HepG2 (cell line): ENCODE data around the gene RDH11. TPM values are rescaled to one million over a fixed set of nuclear protein-coding genes. Genes with fewer than 3 reads are reported as not detected.

Source experiments
- MATR3 ChIP-seq: sonication (generic); formaldehyde crosslinking; IDR thresholded peaks from 2 replicates; pipeline ENCODE4 v1.4.0; 2020; ENCODE audit warnings: missing genetic modification reagents
- SNAPC2 ChIP-seq: sonication (generic); formaldehyde crosslinking; IDR thresholded peaks from 2 replicates; pipeline ENCODE4 v1.8.1; 2022; ENCODE audit warnings: mild to moderate bottlenecking, missing genetic modification reagents
- ZFP1 ChIP-seq: IDR thresholded peaks from 2 replicates; pipeline ENCODE4 v1.6.1; 2016
- ZNF30 ChIP-seq: sonication (generic); formaldehyde crosslinking; IDR thresholded peaks from 2 replicates; pipeline ENCODE4 v1.5.0; 2020; ENCODE audit warnings: mild to moderate bottlenecking, missing genetic modification reagents
- polyA plus RNA-seq, 8 experiments: library from polyadenylated mRNA; depleted of rRNA in 3 of 8; stranded (reverse) in 7 of 8; unstranded in 1 of 8; fragments of >200 nt; fragmentation: Illumina TruSeq in 4 of 8; extraction: Trizol in 4 of 8; gene quantifications; 2 replicates each; pipeline versions ENCODE4 v1.2.1 to v1.2.3, GENCODE V29; 2011 to 2016; ENCODE audit warnings: low read depth in 4 of 8, missing spikeins in 1 of 8, mixed read lengths in 1 of 8; ENCODE audit not compliant: insufficient read depth in 1 of 8
- total RNA-seq, 5 experiments: library from RNA; depleted of rRNA; stranded (reverse); fragments of >200 nt; fragmentation: Illumina TruSeq; extraction: Trizol; gene quantifications; 2 replicates each; pipeline ENCODE4 v1.2.3, GENCODE V29; 2016; ENCODE audit warnings: low read depth in 1 of 5
- TF ChIP-seq, protein P1 (sequence below), 2 experiments: sonication (generic) in 1 of 2; formaldehyde crosslinking in 1 of 2; IDR thresholded peaks; 2 replicates each; pipeline versions ENCODE4 v1.6.1 to v1.9.0; 2014 to 2022; ENCODE audit warnings: antibody characterized with exemption in 1 of 2, borderline replicate concordance in 1 of 2, inconsistent platforms in 1 of 2, low read depth in 1 of 2, missing genetic modification reagents in 1 of 2
- TF ChIP-seq, protein P2 (sequence below): sonication (generic); formaldehyde crosslinking; IDR thresholded peaks from one replicate; pipeline ENCODE4 v1.5.1; 2020; ENCODE audit warnings: mild to moderate bottlenecking, missing genetic modification reagents; ENCODE audit errors: not compliant biosample characterization
- TF ChIP-seq, protein P3 (sequence below): sonication (generic); formaldehyde crosslinking; IDR thresholded peaks from 2 replicates; pipeline ENCODE4 v1.4.0; 2020; ENCODE audit warnings: mild to moderate bottlenecking, missing genetic modification reagents
- TF ChIP-seq, protein P4 (sequence below): IDR thresholded peaks from 2 replicates; pipeline ENCODE4 v1.6.1; 2018; ENCODE audit warnings: missing genetic modification reagents, mild to moderate bottlenecking, missing compliant biosample characterization

The RDH11 gene
- total and polyA plus RNA-seq, 2 of the 13 experiments (the other 11 are each of a cell fraction or from before 2014, with no cell fraction given) = 106 to 131 TPM

DNA sequence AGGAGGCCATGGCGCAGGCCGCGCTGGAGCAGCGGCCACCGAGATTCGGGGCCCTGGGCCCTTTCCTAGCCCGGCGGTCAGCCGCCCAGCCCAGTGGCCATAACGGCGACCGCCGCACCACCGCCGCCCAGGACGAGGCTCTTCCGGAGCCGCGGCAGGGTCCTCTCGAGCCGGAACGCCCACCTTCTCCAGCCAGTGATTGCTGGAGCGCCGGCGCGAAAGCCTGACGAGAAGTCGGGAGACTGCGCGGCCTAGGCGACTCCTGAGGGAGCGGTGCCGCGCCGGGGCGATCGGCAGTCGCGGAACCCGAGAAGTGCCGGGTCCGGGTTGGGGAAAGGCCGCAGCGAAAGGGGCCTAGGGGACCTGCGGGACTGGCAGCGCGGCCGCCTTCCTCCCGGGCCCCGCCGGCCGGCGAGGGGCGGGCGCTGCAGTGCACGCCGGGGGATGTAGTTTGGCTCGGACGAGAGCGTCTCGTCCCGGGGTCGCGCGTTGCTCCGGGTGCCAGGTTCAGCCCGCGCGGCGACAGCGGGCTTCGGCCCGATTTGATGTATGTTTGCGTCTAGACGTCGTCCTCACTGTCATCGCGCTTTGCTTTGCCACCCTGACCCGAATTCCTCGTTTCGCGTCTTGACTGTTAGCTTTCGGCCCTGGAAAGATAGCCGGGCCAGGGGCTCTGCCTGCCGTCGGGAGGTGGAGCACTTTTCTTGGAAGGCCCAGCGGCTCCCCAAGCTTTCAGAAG is 20.9 kb downstream of the RDH11 start, which contains the start of gene VTI1B (continued):
- TF ChIP-seq, protein P1, sequence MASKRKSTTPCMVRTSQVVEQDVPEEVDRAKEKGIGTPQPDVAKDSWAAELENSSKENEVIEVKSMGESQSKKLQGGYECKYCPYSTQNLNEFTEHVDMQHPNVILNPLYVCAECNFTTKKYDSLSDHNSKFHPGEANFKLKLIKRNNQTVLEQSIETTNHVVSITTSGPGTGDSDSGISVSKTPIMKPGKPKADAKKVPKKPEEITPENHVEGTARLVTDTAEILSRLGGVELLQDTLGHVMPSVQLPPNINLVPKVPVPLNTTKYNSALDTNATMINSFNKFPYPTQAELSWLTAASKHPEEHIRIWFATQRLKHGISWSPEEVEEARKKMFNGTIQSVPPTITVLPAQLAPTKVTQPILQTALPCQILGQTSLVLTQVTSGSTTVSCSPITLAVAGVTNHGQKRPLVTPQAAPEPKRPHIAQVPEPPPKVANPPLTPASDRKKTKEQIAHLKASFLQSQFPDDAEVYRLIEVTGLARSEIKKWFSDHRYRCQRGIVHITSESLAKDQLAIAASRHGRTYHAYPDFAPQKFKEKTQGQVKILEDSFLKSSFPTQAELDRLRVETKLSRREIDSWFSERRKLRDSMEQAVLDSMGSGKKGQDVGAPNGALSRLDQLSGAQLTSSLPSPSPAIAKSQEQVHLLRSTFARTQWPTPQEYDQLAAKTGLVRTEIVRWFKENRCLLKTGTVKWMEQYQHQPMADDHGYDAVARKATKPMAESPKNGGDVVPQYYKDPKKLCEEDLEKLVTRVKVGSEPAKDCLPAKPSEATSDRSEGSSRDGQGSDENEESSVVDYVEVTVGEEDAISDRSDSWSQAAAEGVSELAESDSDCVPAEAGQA (IDR thresholded peaks at IDR 0.05; ENCODE audit: low read depth) = no peak; the same call in none of the 2 replicates
- TF ChIP-seq, protein P1 (CRISPR knock-in tag; IDR thresholded peaks at IDR 0.05; ENCODE audit: borderline replicate concordance) = no peak
- TF ChIP-seq, protein P2, sequence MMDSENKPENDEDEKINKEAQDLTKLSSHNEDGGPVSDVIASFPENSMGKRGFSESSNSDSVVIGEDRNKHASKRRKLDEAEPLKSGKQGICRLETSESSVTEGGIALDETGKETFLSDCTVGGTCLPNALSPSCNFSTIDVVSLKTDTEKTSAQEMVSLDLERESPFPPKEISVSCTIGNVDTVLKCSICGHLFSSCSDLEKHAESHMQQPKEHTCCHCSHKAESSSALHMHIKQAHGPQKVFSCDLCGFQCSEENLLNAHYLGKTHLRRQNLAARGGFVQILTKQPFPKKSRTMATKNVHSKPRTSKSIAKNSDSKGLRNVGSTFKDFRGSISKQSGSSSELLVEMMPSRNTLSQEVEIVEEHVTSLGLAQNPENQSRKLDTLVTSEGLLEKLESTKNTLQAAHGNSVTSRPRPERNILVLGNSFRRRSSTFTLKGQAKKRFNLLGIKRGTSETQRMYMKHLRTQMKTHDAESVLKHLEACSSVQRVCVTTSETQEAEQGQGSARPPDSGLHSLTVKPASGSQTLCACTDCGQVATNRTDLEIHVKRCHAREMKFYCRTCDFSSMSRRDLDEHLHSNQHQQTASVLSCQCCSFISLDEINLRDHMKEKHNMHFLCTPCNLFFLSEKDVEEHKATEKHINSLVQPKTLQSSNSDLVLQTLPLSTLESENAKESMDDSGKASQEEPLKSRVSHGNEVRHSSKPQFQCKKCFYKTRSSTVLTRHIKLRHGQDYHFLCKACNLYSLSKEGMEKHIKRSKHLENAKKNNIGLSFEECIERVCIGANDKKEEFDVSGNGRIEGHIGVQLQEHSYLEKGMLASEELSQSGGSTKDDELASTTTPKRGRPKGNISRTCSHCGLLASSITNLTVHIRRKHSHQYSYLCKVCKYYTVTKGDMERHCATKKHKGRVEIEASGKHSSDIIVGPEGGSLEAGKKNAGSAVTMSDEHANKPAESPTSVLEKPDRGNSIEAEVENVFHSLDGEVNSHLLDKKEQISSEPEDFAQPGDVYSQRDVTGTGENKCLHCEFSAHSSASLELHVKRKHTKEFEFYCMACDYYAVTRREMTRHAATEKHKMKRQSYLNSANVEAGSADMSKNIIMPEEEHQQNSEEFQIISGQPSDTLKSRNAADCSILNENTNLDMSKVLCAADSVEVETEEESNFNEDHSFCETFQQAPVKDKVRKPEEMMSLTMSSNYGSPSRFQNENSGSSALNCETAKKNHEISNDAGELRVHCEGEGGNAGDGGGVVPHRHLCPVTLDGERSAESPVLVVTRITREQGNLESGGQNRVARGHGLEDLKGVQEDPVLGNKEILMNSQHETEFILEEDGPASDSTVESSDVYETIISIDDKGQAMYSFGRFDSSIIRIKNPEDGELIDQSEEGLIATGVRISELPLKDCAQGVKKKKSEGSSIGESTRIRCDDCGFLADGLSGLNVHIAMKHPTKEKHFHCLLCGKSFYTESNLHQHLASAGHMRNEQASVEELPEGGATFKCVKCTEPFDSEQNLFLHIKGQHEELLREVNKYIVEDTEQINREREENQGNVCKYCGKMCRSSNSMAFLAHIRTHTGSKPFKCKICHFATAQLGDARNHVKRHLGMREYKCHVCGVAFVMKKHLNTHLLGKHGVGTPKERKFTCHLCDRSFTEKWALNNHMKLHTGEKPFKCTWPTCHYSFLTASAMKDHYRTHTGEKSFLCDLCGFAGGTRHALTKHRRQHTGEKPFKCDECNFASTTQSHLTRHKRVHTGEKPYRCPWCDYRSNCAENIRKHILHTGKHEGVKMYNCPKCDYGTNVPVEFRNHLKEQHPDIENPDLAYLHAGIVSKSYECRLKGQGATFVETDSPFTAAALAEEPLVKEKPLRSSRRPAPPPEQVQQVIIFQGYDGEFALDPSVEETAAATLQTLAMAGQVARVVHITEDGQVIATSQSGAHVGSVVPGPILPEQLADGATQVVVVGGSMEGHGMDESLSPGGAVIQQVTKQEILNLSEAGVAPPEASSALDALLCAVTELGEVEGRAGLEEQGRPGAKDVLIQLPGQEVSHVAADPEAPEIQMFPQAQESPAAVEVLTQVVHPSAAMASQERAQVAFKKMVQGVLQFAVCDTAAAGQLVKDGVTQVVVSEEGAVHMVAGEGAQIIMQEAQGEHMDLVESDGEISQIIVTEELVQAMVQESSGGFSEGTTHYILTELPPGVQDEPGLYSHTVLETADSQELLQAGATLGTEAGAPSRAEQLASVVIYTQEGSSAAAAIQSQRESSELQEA (CRISPR knock-in tag) = peak; percentile 60
- 0 out of 2 replicates have a peak, but pooled peaks have one; percentile 35 for TF ChIP-seq SNAPC2 (CRISPR knock-in tag)
- TF ChIP-seq ZFP1 (CRISPR knock-in tag) = no peak
- TF ChIP-seq, protein P3, sequence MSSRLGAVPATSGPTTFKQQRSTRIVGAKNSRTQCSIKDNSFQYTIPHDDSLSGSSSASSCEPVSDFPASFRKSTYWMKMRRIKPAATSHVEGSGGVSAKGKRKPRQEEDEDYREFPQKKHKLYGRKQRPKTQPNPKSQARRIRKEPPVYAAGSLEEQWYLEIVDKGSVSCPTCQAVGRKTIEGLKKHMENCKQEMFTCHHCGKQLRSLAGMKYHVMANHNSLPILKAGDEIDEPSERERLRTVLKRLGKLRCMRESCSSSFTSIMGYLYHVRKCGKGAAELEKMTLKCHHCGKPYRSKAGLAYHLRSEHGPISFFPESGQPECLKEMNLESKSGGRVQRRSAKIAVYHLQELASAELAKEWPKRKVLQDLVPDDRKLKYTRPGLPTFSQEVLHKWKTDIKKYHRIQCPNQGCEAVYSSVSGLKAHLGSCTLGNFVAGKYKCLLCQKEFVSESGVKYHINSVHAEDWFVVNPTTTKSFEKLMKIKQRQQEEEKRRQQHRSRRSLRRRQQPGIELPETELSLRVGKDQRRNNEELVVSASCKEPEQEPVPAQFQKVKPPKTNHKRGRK = peak; percentile 37; the same call in 1 of the 2 replicates
- TF ChIP-seq ZNF30 (CRISPR knock-in tag) = 0 out of 2 replicates have a peak, but pooled peaks have one; percentile 47
- TF ChIP-seq, protein P4, sequence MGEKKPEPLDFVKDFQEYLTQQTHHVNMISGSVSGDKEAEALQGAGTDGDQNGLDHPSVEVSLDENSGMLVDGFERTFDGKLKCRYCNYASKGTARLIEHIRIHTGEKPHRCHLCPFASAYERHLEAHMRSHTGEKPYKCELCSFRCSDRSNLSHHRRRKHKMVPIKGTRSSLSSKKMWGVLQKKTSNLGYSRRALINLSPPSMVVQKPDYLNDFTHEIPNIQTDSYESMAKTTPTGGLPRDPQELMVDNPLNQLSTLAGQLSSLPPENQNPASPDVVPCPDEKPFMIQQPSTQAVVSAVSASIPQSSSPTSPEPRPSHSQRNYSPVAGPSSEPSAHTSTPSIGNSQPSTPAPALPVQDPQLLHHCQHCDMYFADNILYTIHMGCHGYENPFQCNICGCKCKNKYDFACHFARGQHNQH = no peak; the same call in 1 of the 2 replicates
- no peak for TF ChIP-seq MATR3
